B cell (primary cell): ENCODE data around the gene LYPD5.

ENCODE experiments used
- EZH2 ChIP-seq: IDR thresholded peaks from 2 replicates; pipeline ENCODE4 v1.6.1; 2012; ENCODE audit warnings: borderline replicate concordance, low read depth, mild to moderate bottlenecking, moderate library complexity, low read length; ENCODE audit not compliant: insufficient read depth, poor library complexity, severe bottlenecking
- TF ChIP-seq, protein P1 (sequence below): fragments of 200-600 bp; IDR thresholded peaks from one replicate; pipeline ENCODE4 v1.8.0; 2022; ENCODE audit warnings: antibody characterized with exemption, mild to moderate bottlenecking

DNA sequence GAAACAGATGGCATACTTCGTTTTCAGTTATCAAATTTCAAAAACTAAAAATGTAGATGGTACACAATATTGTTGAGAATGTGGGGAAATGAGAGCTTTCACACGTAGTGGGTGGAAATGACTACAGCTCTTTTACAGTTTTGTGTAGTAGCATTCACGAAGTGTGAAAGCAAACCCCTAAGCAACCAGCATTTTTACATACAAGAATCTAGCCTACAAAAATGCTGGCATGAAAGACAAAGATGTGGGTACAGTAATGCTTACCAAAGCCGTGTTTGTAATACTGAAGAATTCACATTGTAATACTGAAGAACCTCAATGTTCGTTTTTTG, 18.6 kb upstream of the LYPD5 start:
- TF ChIP-seq, protein P1, sequence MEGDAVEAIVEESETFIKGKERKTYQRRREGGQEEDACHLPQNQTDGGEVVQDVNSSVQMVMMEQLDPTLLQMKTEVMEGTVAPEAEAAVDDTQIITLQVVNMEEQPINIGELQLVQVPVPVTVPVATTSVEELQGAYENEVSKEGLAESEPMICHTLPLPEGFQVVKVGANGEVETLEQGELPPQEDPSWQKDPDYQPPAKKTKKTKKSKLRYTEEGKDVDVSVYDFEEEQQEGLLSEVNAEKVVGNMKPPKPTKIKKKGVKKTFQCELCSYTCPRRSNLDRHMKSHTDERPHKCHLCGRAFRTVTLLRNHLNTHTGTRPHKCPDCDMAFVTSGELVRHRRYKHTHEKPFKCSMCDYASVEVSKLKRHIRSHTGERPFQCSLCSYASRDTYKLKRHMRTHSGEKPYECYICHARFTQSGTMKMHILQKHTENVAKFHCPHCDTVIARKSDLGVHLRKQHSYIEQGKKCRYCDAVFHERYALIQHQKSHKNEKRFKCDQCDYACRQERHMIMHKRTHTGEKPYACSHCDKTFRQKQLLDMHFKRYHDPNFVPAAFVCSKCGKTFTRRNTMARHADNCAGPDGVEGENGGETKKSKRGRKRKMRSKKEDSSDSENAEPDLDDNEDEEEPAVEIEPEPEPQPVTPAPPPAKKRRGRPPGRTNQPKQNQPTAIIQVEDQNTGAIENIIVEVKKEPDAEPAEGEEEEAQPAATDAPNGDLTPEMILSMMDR: no peak
- TF ChIP-seq EZH2: no peak
